CD4-positive, CD25-positive, alpha-beta regulatory T cell (primary cell): ENCODE data around the gene ANXA8L1. TPM values are rescaled to one million over a fixed set of nuclear protein-coding genes. Genes with fewer than 3 reads are reported as not detected.
"Not testable (repeated sequence)": the region's sequence is repeated elsewhere in the genome, so short reads cannot be mapped to it uniquely, and the experiment has no call there.

Experiments used
- ATAC-seq, 2 donors: fragments of 150-1000 bp; cut with Tn5 transposase; one replicate each; pipeline ENCODE4 v1.10.0; 2021; ENCODE audit warnings: low read depth in 2 of 2, moderate number of reproducible peaks in 2 of 2, moderate library complexity in 1 of 2
- DNase-seq, 3 donors: peaks; one replicate each; pipeline versions ENCODE4 v3.0.0 to v3.0.0-alpha.2; 2012 to 2022; ENCODE audit warnings: mixed read lengths in 1 of 3
- H3K27ac ChIP-seq: one replicate; pipeline ENCODE4 v1.7.0; 2013; ENCODE audit warnings: mild to moderate bottlenecking, low read length; ENCODE audit not compliant: insufficient read depth, poor library complexity, severe bottlenecking
- H3K27me3 ChIP-seq: one replicate; pipeline ENCODE4 v1.7.0; 2013; ENCODE audit warnings: low read length; ENCODE audit not compliant: control insufficient read depth, insufficient read depth
- H3K36me3 ChIP-seq: one replicate; pipeline ENCODE4 v1.7.0; 2013; ENCODE audit warnings: mild to moderate bottlenecking, low read length, moderate library complexity; ENCODE audit not compliant: control insufficient read depth, insufficient read depth
- H3K4me1 ChIP-seq: 2 replicates; pipeline ENCODE4 v1.7.0; 2013; ENCODE audit warnings: mild to moderate bottlenecking, low read length; ENCODE audit not compliant: insufficient read depth, control insufficient read depth, poor library complexity, severe bottlenecking
- H3K4me3 ChIP-seq: one replicate; pipeline ENCODE4 v1.7.0; 2013; ENCODE audit warnings: low read depth, mild to moderate bottlenecking, low read length, moderate library complexity
- H3K9me3 ChIP-seq, 2 experiments: 1 replicate in 1 of 2; 2 replicates in 1 of 2; pipeline ENCODE4 v1.7.0; 2013; ENCODE audit warnings: low read length in 2 of 2, mild to moderate bottlenecking in 1 of 2, moderate library complexity in 1 of 2; ENCODE audit not compliant: control insufficient read depth in 2 of 2
- H3K27ac Mint-ChIP-seq, 3 donors: one replicate each; pipeline ENCODE4 v1.8.0; 2020 to 2022; ENCODE audit warnings: mild to moderate bottlenecking in 3 of 3, mixed read lengths in 3 of 3, moderate library complexity in 2 of 3
- H3K27me3 Mint-ChIP-seq: one replicate; pipeline ENCODE4 v1.8.0; 2022; ENCODE audit warnings: mild to moderate bottlenecking, mixed read lengths
- H3K36me3 Mint-ChIP-seq: one replicate; pipeline ENCODE4 v1.8.0; 2020; ENCODE audit warnings: mixed read lengths
- H3K4me1 Mint-ChIP-seq, 4 donors: one replicate each; pipeline ENCODE4 v1.8.0; 2020 to 2022; ENCODE audit warnings: mixed read lengths in 4 of 4, mild to moderate bottlenecking in 1 of 4
- H3K4me3 Mint-ChIP-seq, 4 donors: one replicate each; pipeline ENCODE4 v1.8.0; 2020 to 2022; ENCODE audit warnings: mild to moderate bottlenecking in 4 of 4, mixed read lengths in 4 of 4, moderate library complexity in 3 of 4
- H3K9me3 Mint-ChIP-seq, 7 donors: one replicate each; pipeline ENCODE4 v1.8.0; 2020 to 2022; ENCODE audit warnings: mixed read lengths in 7 of 7, mild to moderate bottlenecking in 3 of 7, moderate library complexity in 2 of 7
- polyA plus RNA-seq, 4 donors: library from polyadenylated mRNA; unstranded; fragments of 300-500 nt; fragmentation: Illumina TruSeq; gene quantifications; one replicate each; pipeline ENCODE4 v1.2.3, GENCODE V29; 2021
- total RNA-seq: library from RNA; stranded (reverse); gene quantifications from one replicate; pipeline ENCODE4 v1.2.3, GENCODE V29; 2022

Gene ANXA8L1
- total and polyA plus RNA-seq, 5 donors from 2014 or later, result not detected

GRCh38 chr10:46365484-46365883 is 10.1 kb upstream of the ANXA8L1 start:
- not testable (repeated sequence) for H3K9me3 Mint-ChIP-seq, DNase-seq, H3K27me3 Mint-ChIP-seq, H3K9me3 ChIP-seq, H3K4me3 Mint-ChIP-seq, H3K4me3 ChIP-seq, H3K4me1 ChIP-seq, H3K36me3 Mint-ChIP-seq, H3K27me3 ChIP-seq, H3K4me1 Mint-ChIP-seq, H3K27ac ChIP-seq, H3K27ac Mint-ChIP-seq, H3K36me3 ChIP-seq, ATAC-seq

- H3K9me3 ChIP-seq, H3K27ac Mint-ChIP-seq, H3K36me3 Mint-ChIP-seq, ATAC-seq, H3K9me3 Mint-ChIP-seq, H3K4me1 Mint-ChIP-seq, H3K27ac ChIP-seq, H3K4me3 Mint-ChIP-seq, DNase-seq, H3K27me3 Mint-ChIP-seq, H3K27me3 ChIP-seq, H3K36me3 ChIP-seq, H3K4me3 ChIP-seq, H3K4me1 ChIP-seq: not testable (repeated sequence)
Measured at GRCh38 chr10:46367209-46367608, 8.4 kb upstream of the ANXA8L1 start.

GRCh38 chr10:46367666-46368240 is 7.8 kb upstream of the ANXA8L1 start:
- DNase-seq, H3K27me3 Mint-ChIP-seq, H3K27me3 ChIP-seq, H3K36me3 Mint-ChIP-seq, H3K9me3 ChIP-seq, ATAC-seq, H3K4me3 ChIP-seq, H3K4me1 ChIP-seq, H3K4me1 Mint-ChIP-seq, H3K4me3 Mint-ChIP-seq, H3K36me3 ChIP-seq, H3K9me3 Mint-ChIP-seq, H3K27ac ChIP-seq, H3K27ac Mint-ChIP-seq: not testable (repeated sequence)

GRCh38 chr10:46368956-46369355 is 6.6 kb upstream of the ANXA8L1 start:
- H3K36me3 Mint-ChIP-seq, H3K27me3 Mint-ChIP-seq, H3K27me3 ChIP-seq, ATAC-seq, H3K4me1 ChIP-seq, H3K9me3 ChIP-seq, DNase-seq, H3K27ac Mint-ChIP-seq, H3K9me3 Mint-ChIP-seq, H3K4me3 ChIP-seq, H3K4me1 Mint-ChIP-seq, H3K4me3 Mint-ChIP-seq, H3K36me3 ChIP-seq, H3K27ac ChIP-seq: not testable (repeated sequence)

- H3K36me3 ChIP-seq, DNase-seq, H3K27me3 ChIP-seq, H3K27me3 Mint-ChIP-seq, H3K4me3 ChIP-seq, ATAC-seq, H3K9me3 ChIP-seq, H3K36me3 Mint-ChIP-seq, H3K4me1 ChIP-seq, H3K9me3 Mint-ChIP-seq, H3K4me1 Mint-ChIP-seq, H3K27ac Mint-ChIP-seq, H3K4me3 Mint-ChIP-seq, H3K27ac ChIP-seq: not testable (repeated sequence)
Measured at GRCh38 chr10:46374410-46374809, 1.2 kb upstream of the ANXA8L1 start.

GRCh38 chr10:46377022-46377421 is 1.4 kb downstream of the ANXA8L1 start:
- not testable (repeated sequence) for H3K27ac ChIP-seq, ATAC-seq, H3K9me3 ChIP-seq, H3K4me3 ChIP-seq, DNase-seq, H3K36me3 Mint-ChIP-seq, H3K4me1 ChIP-seq, H3K27me3 ChIP-seq, H3K27me3 Mint-ChIP-seq, H3K9me3 Mint-ChIP-seq, H3K4me3 Mint-ChIP-seq, H3K36me3 ChIP-seq, H3K4me1 Mint-ChIP-seq, H3K27ac Mint-ChIP-seq

GRCh38 chr10:46377651-46378050 is 2.1 kb downstream of the ANXA8L1 start:
- not testable (repeated sequence) for H3K27me3 ChIP-seq, H3K4me3 ChIP-seq

GRCh38 chr10:46378108-46378507 is 2.5 kb downstream of the ANXA8L1 start:
- not testable (repeated sequence) for H3K9me3 Mint-ChIP-seq, H3K27ac ChIP-seq, H3K27me3 Mint-ChIP-seq, H3K4me3 ChIP-seq, ATAC-seq, DNase-seq, H3K27me3 ChIP-seq, H3K4me3 Mint-ChIP-seq, H3K9me3 ChIP-seq, H3K36me3 ChIP-seq, H3K4me1 ChIP-seq, H3K4me1 Mint-ChIP-seq, H3K27ac Mint-ChIP-seq, H3K36me3 Mint-ChIP-seq

More at GRCh38 chr10:46377651-46378050, 2.1 kb downstream of the ANXA8L1 start:
- not testable (repeated sequence) for H3K9me3 ChIP-seq, H3K36me3 Mint-ChIP-seq, ATAC-seq, H3K4me1 Mint-ChIP-seq, H3K36me3 ChIP-seq, DNase-seq, H3K27me3 Mint-ChIP-seq, H3K27ac ChIP-seq, H3K4me3 Mint-ChIP-seq, H3K9me3 Mint-ChIP-seq, H3K4me1 ChIP-seq, H3K27ac Mint-ChIP-seq
